ENCODE data around the gene SPPL2C. TPM values are rescaled to one million over a fixed set of nuclear protein-coding genes. Genes with fewer than 3 reads are reported as not detected.

The SPPL2C gene
- total RNA-seq, 4 donors from 2014 or later, result not detected

GRCh38 chr17:45883063-45883462 is 38.4 kb downstream of the SPPL2C start:
- no peak for DNase-seq (ENCODE audit: low spot score in 2 of 2)
- H3K4me3 ChIP-seq (ENCODE audit: low read depth, poor library complexity, severe bottlenecking), result no peak overlapping the region
- intact Hi-C loops (cut with DNase I; ENCODE audit: low total_unique reads), result no loop called here
- 81 to 89% methylated on average over 2 of the region's 2 CpGs for WGBS, 2 donors
- TF ChIP-seq, protein P1, sequence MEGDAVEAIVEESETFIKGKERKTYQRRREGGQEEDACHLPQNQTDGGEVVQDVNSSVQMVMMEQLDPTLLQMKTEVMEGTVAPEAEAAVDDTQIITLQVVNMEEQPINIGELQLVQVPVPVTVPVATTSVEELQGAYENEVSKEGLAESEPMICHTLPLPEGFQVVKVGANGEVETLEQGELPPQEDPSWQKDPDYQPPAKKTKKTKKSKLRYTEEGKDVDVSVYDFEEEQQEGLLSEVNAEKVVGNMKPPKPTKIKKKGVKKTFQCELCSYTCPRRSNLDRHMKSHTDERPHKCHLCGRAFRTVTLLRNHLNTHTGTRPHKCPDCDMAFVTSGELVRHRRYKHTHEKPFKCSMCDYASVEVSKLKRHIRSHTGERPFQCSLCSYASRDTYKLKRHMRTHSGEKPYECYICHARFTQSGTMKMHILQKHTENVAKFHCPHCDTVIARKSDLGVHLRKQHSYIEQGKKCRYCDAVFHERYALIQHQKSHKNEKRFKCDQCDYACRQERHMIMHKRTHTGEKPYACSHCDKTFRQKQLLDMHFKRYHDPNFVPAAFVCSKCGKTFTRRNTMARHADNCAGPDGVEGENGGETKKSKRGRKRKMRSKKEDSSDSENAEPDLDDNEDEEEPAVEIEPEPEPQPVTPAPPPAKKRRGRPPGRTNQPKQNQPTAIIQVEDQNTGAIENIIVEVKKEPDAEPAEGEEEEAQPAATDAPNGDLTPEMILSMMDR (IDR thresholded peaks at IDR 0.05), result no peak
- TF ChIP-seq POLR2A (IDR thresholded peaks at IDR 0.05), result no peak

DNA sequence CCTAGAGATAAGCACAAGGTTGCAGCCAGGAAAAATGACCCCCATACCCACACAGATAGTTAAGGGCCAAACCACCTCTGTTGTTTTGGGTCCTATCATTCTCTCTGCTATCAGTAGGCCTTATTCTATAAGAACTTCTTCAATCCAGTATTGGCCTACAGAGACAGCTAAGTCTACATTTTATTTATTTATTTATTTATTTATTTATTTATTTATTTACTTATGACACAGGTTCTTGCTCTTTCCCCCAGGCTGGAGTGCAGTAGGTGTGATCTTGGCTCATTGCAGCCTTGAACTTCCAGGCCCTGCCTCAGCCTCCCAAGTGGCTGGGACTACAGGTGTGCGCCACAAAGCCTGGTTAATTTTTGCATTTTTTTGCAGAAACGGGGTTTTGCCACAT is 42.2 kb downstream of the SPPL2C start:
- intact Hi-C loops (cut with DNase I; ENCODE audit: low total_unique reads), result no loop called here
- H3K4me3 ChIP-seq (ENCODE audit: low read depth, poor library complexity, severe bottlenecking), result no peak overlapping the region
- WGBS, 2 donors, result 84 to 96% methylated on average over 2 of the region's 2 CpGs
- DNase-seq (ENCODE audit: low spot score in 2 of 2), result no peak
- TF ChIP-seq, protein P1 (IDR thresholded peaks at IDR 0.05), result no peak
- TF ChIP-seq POLR2A (IDR thresholded peaks at IDR 0.05), result no peak

GRCh38 chr17:45888392-45888791 is 43.7 kb downstream of the SPPL2C start:
- 62 to 74% methylated on average over 5 of the region's 5 CpGs for WGBS, 2 donors
- no peak for TF ChIP-seq POLR2A (IDR thresholded peaks at IDR 0.05)
- TF ChIP-seq, protein P1 (IDR thresholded peaks at IDR 0.05), result no peak
- DNase-seq (ENCODE audit: low spot score in 2 of 2), result no peak
- H3K4me3 ChIP-seq (ENCODE audit: low read depth, poor library complexity, severe bottlenecking), result no peak overlapping the region
- intact Hi-C loops (cut with DNase I; ENCODE audit: low total_unique reads), result no loop called here

DNA sequence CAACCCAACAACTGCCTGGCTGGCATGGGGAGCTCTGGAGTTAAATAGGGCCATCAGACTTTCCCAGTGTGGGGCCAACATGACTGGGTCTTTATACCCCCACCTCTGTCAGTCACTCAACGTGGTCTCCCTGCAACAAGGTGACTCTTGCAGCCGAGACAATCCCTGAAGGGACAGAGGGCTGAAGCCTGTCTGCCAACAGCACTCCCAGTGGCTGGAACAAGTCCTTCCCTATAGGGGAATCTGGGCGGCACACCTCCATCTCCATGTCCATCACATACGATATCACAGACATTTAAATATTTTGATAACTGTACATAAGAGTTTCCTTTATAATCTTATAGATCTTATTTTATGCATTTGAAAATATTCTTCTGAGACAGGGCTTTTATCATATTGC is 44.9 kb downstream of the SPPL2C start:
- intact Hi-C loops (cut with DNase I; ENCODE audit: low total_unique reads), result no loop called here
- no peak for TF ChIP-seq POLR2A (IDR thresholded peaks at IDR 0.05)
- TF ChIP-seq, protein P1 (IDR thresholded peaks at IDR 0.05), result no peak
- WGBS, 2 donors, result 33 to 38% methylated on average over 4 of the region's 4 CpGs

GRCh38 chr17:45893725-45894021 is 49.0 kb downstream of the SPPL2C start:
- no peak for TF ChIP-seq POLR2A (IDR thresholded peaks at IDR 0.05)
- TF ChIP-seq, protein P1 (IDR thresholded peaks at IDR 0.05), result no peak
- no peak for DNase-seq (ENCODE audit: low spot score in 2 of 2)
- 39 to 46% methylated on average over 7 of the region's 7 CpGs for WGBS, 2 donors
- intact Hi-C loops (cut with DNase I; ENCODE audit: low total_unique reads), result no loop called here
- no peak overlapping the region for H3K4me3 ChIP-seq (ENCODE audit: low read depth, poor library complexity, severe bottlenecking)

More for the DNA sequence above, 44.9 kb downstream of the SPPL2C start:
- DNase-seq (ENCODE audit: low spot score in 2 of 2), result no peak
- H3K4me3 ChIP-seq (ENCODE audit: low read depth, poor library complexity, severe bottlenecking), result no peak overlapping the region

- TF ChIP-seq POLR2A (IDR thresholded peaks at IDR 0.05), result no peak
- TF ChIP-seq, protein P1 (IDR thresholded peaks at IDR 0.05), result no peak
- peak within 1 kb of the TSS; percentile 50 for H3K4me3 ChIP-seq (ENCODE audit: low read depth, poor library complexity, severe bottlenecking)
- WGBS, 2 donors, result 3 to 4% methylated on average over 37 to 43 of the region's 97 CpGs
- intact Hi-C loops (cut with DNase I; ENCODE audit: low total_unique reads), result no loop called here
- peak; percentile 83 to 97 for DNase-seq (ENCODE audit: low spot score in 2 of 2)
Observed at GRCh38 chr17:45894022-45894784, 49.5 kb downstream of the SPPL2C start, which contains the start of gene MAPT. MAPT (plus strand) TSS chr17:45894554; CDS start chr17:45962338, 67,784 bp downstream.
